Measurements from ENCODE around the gene CMIP.
"Not testable (repeated sequence)": the region's sequence is repeated elsewhere in the genome, so short reads cannot be mapped to it uniquely, and the experiment has no call there.

- not testable (repeated sequence) for TF ChIP-seq CTCF (IDR thresholded peaks at IDR 0.05; ENCODE audit: borderline replicate concordance, extremely low read depth, low read length, poor library complexity, severe bottlenecking); EZH2 (IDR thresholded peaks at IDR 0.05; ENCODE audit: borderline replicate concordance, low read depth, low read length, severe bottlenecking)
Observed at GRCh38 chr16:81577272-81577671, 132.7 kb downstream of the CMIP start.
